GM23338 (cell line): Measurements from ENCODE around the gene SAMD10. TPM values are rescaled to one million over a fixed set of nuclear protein-coding genes. Genes with fewer than 3 reads are reported as not detected.

Experiments
- ATAC-seq: fragments of 200-7000 bp; cut with Tn5 transposase; 3 replicates; pipeline ENCODE4 v1.9.1; 2020
- DNase-seq: peaks from one replicate; pipeline ENCODE4 v3.0.0-alpha.2; 2015; ENCODE audit warnings: low spot score
- H2AFZ ChIP-seq: fragments of 200-600 bp; sonication (generic); 2 replicates; pipeline ENCODE4 v1.8.0; 2016; ENCODE audit warnings: antibody characterized with exemption, mild to moderate bottlenecking, moderate library complexity
- H3F3A ChIP-seq: fragments of 200-600 bp; sonication (generic); replicated peaks from 2 replicates; pipeline ENCODE4 v1.8.0; 2017; ENCODE audit warnings: antibody characterized with exemption, mixed run types, low read depth
- H3K27ac ChIP-seq: fragments of 200-600 bp; sonication (generic); 2 replicates; pipeline ENCODE4 v1.6.1; 2016; ENCODE audit warnings: low read depth
- H3K27me3 ChIP-seq: fragments of 200-600 bp; sonication (generic); 2 replicates; pipeline ENCODE4 v1.8.0; 2016; ENCODE audit warnings: mild to moderate bottlenecking, mixed run types, moderate library complexity; ENCODE audit not compliant: insufficient read depth
- H3K36me3 ChIP-seq: fragments of 200-600 bp; sonication (generic); 2 replicates; pipeline ENCODE4 v1.8.0; 2016; ENCODE audit warnings: mild to moderate bottlenecking; ENCODE audit not compliant: insufficient read depth
- H3K4me1 ChIP-seq: fragments of 200-600 bp; sonication (generic); 2 replicates; pipeline ENCODE4 v1.8.0; 2016; ENCODE audit warnings: mild to moderate bottlenecking, moderate library complexity; ENCODE audit not compliant: insufficient read depth
- H3K4me2 ChIP-seq: fragments of 200-600 bp; sonication (generic); 2 replicates; pipeline ENCODE4 v1.7.1; 2017; ENCODE audit warnings: mixed run types
- H3K4me3 ChIP-seq: fragments of 200-600 bp; sonication (generic); 2 replicates; pipeline ENCODE4 v1.6.1; 2016; ENCODE audit warnings: mixed run types
- H3K79me2 ChIP-seq: fragments of 200-600 bp; sonication (generic); replicated peaks from 2 replicates; pipeline ENCODE4 v1.8.0; 2017; ENCODE audit warnings: mild to moderate bottlenecking; ENCODE audit not compliant: insufficient read depth
- H3K9me2 ChIP-seq: fragments of 200-600 bp; sonication (generic); 2 replicates; pipeline ENCODE4 v1.8.0; 2017; ENCODE audit not compliant: insufficient read depth
- H4K20me1 ChIP-seq: fragments of 200-600 bp; sonication (generic); replicated peaks from 2 replicates; pipeline ENCODE4 v1.8.0; 2017; ENCODE audit warnings: mild to moderate bottlenecking; ENCODE audit not compliant: insufficient read depth
- H3K27ac Mint-ChIP-seq: 2 replicates; pipeline ENCODE4 v1.8.0; 2020; ENCODE audit warnings: inconsistent platforms, mild to moderate bottlenecking, moderate library complexity, mixed read lengths
- H3K27me3 Mint-ChIP-seq: 3 replicates; pipeline ENCODE4 v1.8.0; 2022; ENCODE audit warnings: low read depth, mild to moderate bottlenecking, moderate library complexity, mixed read lengths, inconsistent platforms; ENCODE audit not compliant: insufficient read depth, poor library complexity
- H3K36me3 Mint-ChIP-seq: 3 replicates; pipeline ENCODE4 v1.8.0; 2021; ENCODE audit warnings: low read depth, mild to moderate bottlenecking, inconsistent platforms, moderate library complexity, mixed read lengths
- H3K4me1 Mint-ChIP-seq: 3 replicates; pipeline ENCODE4 v1.8.0; 2020; ENCODE audit warnings: mild to moderate bottlenecking, inconsistent platforms, mixed read lengths
- H3K4me3 Mint-ChIP-seq: 3 replicates; pipeline ENCODE4 v1.8.0; 2021; ENCODE audit warnings: moderate library complexity, mild to moderate bottlenecking, inconsistent platforms, mixed read lengths
- H3K9me3 Mint-ChIP-seq: 3 replicates; pipeline ENCODE4 v1.8.0; 2020; ENCODE audit warnings: moderate library complexity, mild to moderate bottlenecking, inconsistent platforms, mixed read lengths
- CREB1 ChIP-seq: fragments of 250-450 bp; sonication (Bioruptor Pico); IDR thresholded peaks from 2 replicates; pipeline ENCODE4 v1.5.0; 2020; ENCODE audit warnings: low read depth, mild to moderate bottlenecking, moderate library complexity
- ETS1 ChIP-seq: IDR thresholded peaks from 2 replicates; pipeline ENCODE4 v1.6.1; 2016; ENCODE audit warnings: antibody characterized with exemption
- EZH2 ChIP-seq: fragments of 200-600 bp; sonication (generic); IDR thresholded peaks from one replicate; pipeline ENCODE4 v1.8.0; 2017; ENCODE audit warnings: antibody characterized with exemption, mild to moderate bottlenecking, low read depth; ENCODE audit not compliant: unreplicated experiment
- EZH2phosphoT487 ChIP-seq: fragments of 200-600 bp; sonication (generic); IDR thresholded peaks from one replicate; pipeline ENCODE4 v1.8.1; 2018; ENCODE audit warnings: antibody characterized with exemption; ENCODE audit not compliant: unreplicated experiment
- NANOG ChIP-seq: IDR thresholded peaks from 2 replicates; pipeline ENCODE4 v1.6.1; 2016; ENCODE audit warnings: antibody characterized with exemption, borderline replicate concordance
- POLR2AphosphoS5 ChIP-seq: IDR thresholded peaks from 2 replicates; pipeline ENCODE4 v1.6.1; 2016; ENCODE audit warnings: antibody characterized with exemption, low read depth
- STAT1 ChIP-seq: IDR thresholded peaks from one replicate; pipeline ENCODE4 v1.6.1; 2016; ENCODE audit warnings: antibody characterized with exemption; ENCODE audit not compliant: unreplicated experiment
- ZNF114 ChIP-seq: fragments of 250-450 bp; sonication (Bioruptor Pico); IDR thresholded peaks from 2 replicates; pipeline ENCODE4 v1.5.0; 2020; ENCODE audit warnings: mild to moderate bottlenecking, moderate library complexity
- ZNF331 ChIP-seq: fragments of 250-450 bp; sonication (Bioruptor Pico); IDR thresholded peaks from 2 replicates; pipeline ENCODE4 v1.5.0; 2020; ENCODE audit warnings: low read depth, mild to moderate bottlenecking, moderate library complexity
- polyA plus RNA-seq: library from polyadenylated mRNA; unstranded; fragments of >200 nt; fragmentation: Nextera tagmentation; extraction: Ambion mirVana; gene quantifications from 2 replicates; pipeline ENCODE4 v1.2.1, GENCODE V29; 2016
- total RNA-seq: library from RNA; depleted of rRNA; stranded (reverse); fragments of >200 nt; shearing (Covaris generic); gene quantifications from 2 replicates; pipeline ENCODE4 v1.2.3, GENCODE V29; 2014
- TF ChIP-seq, protein P1 (sequence below), 2 experiments: fragments of 200-600 bp in 1 of 2; sonication (generic) in 1 of 2; conservative IDR thresholded peaks; 2 replicates each; pipeline versions ENCODE4 v1.5.1 to v1.6.1; 2016 to 2017; ENCODE audit warnings: antibody characterized with exemption in 2 of 2, low read depth in 2 of 2, mild to moderate bottlenecking in 2 of 2, moderate library complexity in 1 of 2
- TF ChIP-seq, protein P2 (sequence below): fragments of 250-450 bp; sonication (Bioruptor Pico); IDR thresholded peaks from 2 replicates; pipeline ENCODE4 v1.5.0; 2020; ENCODE audit warnings: mild to moderate bottlenecking, moderate library complexity
- TF ChIP-seq, protein P3 (sequence below): IDR thresholded peaks from one replicate; pipeline ENCODE4 v1.6.1; 2018; ENCODE audit warnings: antibody characterized with exemption; ENCODE audit not compliant: unreplicated experiment

Gene SAMD10
- total and polyA plus RNA-seq, 2 experiments from 2014 or later = 2.1 to 7.3 TPM

- H3K79me2 ChIP-seq = no peaks in the 10 kb centered on the region
- DNase-seq = no peak
- no peaks in the 10 kb centered on the region for H3K4me1 ChIP-seq
- H4K20me1 ChIP-seq = no peaks in the 10 kb centered on the region; the same call in 1 of the 2 replicates
- no peaks in the 10 kb centered on the region for H3K9me2 ChIP-seq
- H2AFZ ChIP-seq = no peak overlapping the region
- H3K36me3 ChIP-seq = peaks cover 4% of the 10 kb centered on the region; the same call in 1 of the 2 replicates
- H3K4me2 ChIP-seq = no peak overlapping the region
- ATAC-seq = no peak
- Mint-ChIP-seq H3K4me3 (no peak overlapping the region), H3K4me1 (peaks cover under 1% of the 10 kb centered on the region; the same call in 1 of the 3 replicates), H3K36me3 (peaks cover 50% of the 10 kb centered on the region), H3K9me3 (no peaks in the 10 kb centered on the region; the same call in 2 of the 3 replicates), H3K27me3 (peaks cover 2% of the 10 kb centered on the region), H3K27ac (no peak overlapping the region)
- TF ChIP-seq EZH2 (no peak), STAT1 (no peak), EZH2phosphoT487 (no peak), ZNF114 (CRISPR knock-in tag) (no peak), POLR2AphosphoS5 (no peak), ETS1 (no peak), ZNF331 (CRISPR knock-in tag) (no peak), CREB1 (no peak), NANOG (no peak)
- TF ChIP-seq, protein P1, sequence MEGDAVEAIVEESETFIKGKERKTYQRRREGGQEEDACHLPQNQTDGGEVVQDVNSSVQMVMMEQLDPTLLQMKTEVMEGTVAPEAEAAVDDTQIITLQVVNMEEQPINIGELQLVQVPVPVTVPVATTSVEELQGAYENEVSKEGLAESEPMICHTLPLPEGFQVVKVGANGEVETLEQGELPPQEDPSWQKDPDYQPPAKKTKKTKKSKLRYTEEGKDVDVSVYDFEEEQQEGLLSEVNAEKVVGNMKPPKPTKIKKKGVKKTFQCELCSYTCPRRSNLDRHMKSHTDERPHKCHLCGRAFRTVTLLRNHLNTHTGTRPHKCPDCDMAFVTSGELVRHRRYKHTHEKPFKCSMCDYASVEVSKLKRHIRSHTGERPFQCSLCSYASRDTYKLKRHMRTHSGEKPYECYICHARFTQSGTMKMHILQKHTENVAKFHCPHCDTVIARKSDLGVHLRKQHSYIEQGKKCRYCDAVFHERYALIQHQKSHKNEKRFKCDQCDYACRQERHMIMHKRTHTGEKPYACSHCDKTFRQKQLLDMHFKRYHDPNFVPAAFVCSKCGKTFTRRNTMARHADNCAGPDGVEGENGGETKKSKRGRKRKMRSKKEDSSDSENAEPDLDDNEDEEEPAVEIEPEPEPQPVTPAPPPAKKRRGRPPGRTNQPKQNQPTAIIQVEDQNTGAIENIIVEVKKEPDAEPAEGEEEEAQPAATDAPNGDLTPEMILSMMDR (conservative IDR thresholded peaks at IDR 0.05; ENCODE audit: low read depth in 2 of 2) = no peak
- TF ChIP-seq, protein P2, sequence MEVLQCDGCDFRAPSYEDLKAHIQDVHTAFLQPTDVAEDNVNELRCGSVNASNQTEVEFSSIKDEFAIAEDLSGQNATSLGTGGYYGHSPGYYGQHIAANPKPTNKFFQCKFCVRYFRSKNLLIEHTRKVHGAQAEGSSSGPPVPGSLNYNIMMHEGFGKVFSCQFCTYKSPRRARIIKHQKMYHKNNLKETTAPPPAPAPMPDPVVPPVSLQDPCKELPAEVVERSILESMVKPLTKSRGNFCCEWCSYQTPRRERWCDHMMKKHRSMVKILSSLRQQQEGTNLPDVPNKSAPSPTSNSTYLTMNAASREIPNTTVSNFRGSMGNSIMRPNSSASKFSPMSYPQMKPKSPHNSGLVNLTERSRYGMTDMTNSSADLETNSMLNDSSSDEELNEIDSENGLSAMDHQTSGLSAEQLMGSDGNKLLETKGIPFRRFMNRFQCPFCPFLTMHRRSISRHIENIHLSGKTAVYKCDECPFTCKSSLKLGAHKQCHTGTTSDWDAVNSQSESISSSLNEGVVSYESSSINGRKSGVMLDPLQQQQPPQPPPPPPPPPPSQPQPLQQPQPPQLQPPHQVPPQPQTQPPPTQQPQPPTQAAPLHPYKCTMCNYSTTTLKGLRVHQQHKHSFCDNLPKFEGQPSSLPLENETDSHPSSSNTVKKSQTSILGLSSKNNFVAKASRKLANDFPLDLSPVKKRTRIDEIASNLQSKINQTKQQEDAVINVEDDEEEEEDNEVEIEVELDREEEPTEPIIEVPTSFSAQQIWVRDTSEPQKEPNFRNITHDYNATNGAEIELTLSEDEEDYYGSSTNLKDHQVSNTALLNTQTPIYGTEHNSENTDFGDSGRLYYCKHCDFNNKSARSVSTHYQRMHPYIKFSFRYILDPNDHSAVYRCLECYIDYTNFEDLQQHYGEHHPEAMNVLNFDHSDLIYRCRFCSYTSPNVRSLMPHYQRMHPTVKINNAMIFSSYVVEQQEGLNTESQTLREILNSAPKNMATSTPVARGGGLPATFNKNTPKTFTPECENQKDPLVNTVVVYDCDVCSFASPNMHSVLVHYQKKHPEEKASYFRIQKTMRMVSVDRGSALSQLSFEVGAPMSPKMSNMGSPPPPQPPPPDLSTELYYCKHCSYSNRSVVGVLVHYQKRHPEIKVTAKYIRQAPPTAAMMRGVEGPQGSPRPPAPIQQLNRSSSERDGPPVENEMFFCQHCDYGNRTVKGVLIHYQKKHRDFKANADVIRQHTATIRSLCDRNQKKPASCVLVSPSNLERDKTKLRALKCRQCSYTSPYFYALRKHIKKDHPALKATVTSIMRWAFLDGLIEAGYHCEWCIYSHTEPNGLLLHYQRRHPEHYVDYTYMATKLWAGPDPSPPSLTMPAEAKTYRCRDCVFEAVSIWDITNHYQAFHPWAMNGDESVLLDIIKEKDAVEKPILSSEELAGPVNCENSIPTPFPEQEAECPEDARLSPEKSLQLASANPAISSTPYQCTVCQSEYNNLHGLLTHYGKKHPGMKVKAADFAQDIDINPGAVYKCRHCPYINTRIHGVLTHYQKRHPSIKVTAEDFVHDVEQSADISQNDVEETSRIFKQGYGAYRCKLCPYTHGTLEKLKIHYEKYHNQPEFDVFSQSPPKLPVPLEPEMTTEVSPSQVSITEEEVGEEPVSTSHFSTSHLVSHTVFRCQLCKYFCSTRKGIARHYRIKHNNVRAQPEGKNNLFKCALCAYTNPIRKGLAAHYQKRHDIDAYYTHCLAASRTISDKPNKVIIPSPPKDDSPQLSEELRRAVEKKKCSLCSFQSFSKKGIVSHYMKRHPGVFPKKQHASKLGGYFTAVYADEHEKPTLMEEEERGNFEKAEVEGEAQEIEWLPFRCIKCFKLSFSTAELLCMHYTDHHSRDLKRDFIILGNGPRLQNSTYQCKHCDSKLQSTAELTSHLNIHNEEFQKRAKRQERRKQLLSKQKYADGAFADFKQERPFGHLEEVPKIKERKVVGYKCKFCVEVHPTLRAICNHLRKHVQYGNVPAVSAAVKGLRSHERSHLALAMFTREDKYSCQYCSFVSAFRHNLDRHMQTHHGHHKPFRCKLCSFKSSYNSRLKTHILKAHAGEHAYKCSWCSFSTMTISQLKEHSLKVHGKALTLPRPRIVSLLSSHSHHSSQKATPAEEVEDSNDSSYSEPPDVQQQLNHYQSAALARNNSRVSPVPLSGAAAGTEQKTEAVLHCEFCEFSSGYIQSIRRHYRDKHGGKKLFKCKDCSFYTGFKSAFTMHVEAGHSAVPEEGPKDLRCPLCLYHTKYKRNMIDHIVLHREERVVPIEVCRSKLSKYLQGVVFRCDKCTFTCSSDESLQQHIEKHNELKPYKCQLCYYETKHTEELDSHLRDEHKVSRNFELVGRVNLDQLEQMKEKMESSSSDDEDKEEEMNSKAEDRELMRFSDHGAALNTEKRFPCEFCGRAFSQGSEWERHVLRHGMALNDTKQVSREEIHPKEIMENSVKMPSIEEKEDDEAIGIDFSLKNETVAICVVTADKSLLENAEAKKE = no peak
- TF ChIP-seq, protein P3, sequence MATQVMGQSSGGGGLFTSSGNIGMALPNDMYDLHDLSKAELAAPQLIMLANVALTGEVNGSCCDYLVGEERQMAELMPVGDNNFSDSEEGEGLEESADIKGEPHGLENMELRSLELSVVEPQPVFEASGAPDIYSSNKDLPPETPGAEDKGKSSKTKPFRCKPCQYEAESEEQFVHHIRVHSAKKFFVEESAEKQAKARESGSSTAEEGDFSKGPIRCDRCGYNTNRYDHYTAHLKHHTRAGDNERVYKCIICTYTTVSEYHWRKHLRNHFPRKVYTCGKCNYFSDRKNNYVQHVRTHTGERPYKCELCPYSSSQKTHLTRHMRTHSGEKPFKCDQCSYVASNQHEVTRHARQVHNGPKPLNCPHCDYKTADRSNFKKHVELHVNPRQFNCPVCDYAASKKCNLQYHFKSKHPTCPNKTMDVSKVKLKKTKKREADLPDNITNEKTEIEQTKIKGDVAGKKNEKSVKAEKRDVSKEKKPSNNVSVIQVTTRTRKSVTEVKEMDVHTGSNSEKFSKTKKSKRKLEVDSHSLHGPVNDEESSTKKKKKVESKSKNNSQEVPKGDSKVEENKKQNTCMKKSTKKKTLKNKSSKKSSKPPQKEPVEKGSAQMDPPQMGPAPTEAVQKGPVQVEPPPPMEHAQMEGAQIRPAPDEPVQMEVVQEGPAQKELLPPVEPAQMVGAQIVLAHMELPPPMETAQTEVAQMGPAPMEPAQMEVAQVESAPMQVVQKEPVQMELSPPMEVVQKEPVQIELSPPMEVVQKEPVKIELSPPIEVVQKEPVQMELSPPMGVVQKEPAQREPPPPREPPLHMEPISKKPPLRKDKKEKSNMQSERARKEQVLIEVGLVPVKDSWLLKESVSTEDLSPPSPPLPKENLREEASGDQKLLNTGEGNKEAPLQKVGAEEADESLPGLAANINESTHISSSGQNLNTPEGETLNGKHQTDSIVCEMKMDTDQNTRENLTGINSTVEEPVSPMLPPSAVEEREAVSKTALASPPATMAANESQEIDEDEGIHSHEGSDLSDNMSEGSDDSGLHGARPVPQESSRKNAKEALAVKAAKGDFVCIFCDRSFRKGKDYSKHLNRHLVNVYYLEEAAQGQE = no peak
- H3K27ac ChIP-seq = no peak overlapping the region
- peaks cover 8% of the 10 kb centered on the region; the same call in 1 of the 2 replicates for H3F3A ChIP-seq
- no peak overlapping the region for H3K4me3 ChIP-seq
- no peaks in the 10 kb centered on the region for H3K27me3 ChIP-seq
These were observed 46.8 kb downstream of the SAMD10 start for GRCh38 chr20:63932606-63933160.
